Measurements from ENCODE around the gene SERPINH1.
A peak's percentile ranks its signal among the peaks of the same experiment; 100 is the strongest.

The SERPINH1 gene

DNA sequence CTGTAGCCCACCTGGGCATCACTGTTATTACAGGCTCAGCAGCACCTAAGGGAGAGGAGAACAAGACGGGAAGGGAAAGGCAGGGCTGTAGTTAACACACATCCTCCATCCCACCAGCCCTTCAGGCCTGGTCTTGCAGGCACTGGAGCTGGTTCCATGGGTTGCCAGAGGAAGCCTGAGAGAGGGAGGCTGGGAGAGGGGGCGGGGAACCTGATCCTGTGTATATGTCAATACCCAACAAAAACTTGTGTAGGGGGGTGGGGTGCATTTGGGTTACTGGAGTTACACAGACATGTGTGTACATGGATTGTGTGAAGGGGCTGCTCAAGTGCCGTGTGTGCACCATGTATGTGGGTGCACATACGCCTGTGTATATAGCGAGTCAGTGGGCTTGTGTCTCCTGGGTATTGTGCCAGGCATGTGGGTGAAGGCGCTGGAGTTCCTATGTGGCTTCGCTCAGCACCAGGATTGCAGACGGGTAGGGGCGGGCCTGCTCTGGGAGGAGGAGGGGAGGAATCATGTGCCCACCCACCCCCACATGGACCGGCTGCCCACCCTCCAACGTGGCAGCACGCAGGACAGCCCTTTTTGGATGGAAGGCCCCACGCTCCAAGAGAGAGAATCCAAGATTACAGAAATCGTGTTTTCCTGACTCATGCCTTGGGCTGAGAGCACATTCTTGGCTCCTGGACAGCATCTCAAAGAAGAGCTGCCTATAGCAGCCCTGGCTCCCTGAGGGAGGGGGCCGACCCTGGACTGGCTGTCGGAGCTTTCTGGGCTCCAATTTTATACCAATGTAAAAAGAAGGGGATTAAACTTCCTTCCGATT is 4.2 kb upstream of the SERPINH1 start:
- no peak for DNase-seq

DNA sequence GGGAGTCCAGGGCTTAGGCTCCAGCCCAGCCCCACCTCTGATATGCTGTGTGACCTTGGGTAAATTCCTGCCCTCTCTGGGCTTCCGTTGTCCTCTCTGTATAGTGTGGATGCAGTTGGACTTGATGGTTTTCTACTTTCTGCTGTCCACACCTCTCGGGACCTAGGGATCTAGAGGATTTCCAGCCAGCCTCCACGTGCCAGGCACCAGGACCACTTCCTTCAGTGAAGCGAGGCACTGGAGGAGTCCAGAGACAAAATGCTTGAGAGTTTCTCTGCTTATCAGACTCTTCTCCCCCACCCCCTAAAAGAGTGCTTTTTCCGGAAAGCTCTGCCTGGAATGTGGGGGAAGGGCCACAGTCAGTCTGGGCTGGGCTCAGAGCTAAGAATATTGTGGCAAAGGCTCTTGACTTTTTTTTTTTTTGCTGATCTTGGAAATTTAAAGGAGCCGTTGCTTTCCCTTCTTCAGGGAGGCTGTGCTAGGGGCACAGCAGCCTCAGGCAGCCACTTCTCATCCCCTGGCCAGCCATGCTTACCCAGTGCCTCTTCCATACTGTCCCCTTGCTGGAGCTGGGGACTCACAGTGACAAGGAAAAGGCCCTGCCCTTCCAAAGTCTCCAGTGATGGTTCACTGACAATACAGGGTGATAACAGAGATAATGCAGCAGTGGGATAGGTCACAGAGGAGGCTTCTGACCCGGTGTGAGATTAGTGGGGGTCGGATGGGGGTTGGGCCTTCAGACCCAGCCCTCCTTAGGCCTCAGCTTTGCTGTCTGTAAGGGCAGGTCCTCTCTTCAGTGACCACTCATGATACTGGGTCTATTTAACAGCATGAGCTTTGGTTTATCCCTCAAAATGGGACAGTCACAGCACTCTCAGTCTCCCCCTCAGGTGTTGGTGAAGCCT is 2.9 kb upstream of the SERPINH1 start:
- no peak for DNase-seq

DNA sequence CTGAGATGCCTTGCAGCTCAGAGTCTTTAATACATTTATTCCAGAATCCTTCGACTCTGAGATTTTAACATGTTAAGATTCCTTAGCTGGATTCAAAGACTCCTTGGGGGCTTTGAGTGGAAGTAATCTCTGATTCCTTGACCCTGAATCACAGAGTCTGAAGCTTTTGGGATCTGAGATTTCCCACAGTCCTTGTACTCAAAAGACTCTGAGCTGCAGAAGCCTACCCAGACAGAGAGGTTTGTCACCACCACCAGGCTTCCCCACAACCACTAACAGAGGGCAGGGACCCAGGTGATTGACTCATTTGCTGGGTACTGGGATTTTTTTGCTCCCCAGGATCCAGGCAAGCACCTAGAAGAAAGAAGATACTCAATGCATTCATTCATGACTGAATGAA is 1.4 kb upstream of the SERPINH1 start:
- DNase-seq = no peak

DNA sequence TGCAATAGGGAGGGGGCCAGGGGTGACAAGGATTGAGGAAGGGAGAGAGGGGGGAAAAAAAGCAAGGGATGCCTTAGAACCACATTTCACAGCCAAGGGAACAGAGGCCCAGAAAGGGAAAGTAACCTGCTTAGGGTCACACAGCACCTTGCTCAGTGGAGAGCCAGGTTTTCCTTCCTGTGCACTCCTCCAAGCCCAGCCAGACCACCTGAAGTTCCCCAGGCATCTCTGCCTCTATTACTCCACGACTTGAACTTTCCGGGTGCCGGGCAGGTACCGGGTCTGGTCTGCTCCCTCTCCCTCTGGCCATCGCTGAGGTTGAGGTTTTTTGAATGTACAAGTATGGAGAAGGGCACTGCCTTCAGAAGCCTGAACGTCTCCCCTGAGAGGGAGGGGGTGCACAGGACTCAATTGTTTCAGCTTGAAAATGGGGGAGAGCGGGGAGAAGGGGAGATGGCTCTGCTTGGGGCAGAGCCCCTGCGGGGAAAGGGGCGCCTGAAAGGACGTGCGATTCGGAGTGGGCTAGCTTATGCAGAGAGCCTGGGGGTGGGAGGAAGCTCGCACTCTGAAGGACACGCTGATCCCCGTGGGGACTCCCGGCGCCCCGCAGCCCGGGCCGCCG is 516 bp upstream of the SERPINH1 start:
- no peak for DNase-seq

DNA sequence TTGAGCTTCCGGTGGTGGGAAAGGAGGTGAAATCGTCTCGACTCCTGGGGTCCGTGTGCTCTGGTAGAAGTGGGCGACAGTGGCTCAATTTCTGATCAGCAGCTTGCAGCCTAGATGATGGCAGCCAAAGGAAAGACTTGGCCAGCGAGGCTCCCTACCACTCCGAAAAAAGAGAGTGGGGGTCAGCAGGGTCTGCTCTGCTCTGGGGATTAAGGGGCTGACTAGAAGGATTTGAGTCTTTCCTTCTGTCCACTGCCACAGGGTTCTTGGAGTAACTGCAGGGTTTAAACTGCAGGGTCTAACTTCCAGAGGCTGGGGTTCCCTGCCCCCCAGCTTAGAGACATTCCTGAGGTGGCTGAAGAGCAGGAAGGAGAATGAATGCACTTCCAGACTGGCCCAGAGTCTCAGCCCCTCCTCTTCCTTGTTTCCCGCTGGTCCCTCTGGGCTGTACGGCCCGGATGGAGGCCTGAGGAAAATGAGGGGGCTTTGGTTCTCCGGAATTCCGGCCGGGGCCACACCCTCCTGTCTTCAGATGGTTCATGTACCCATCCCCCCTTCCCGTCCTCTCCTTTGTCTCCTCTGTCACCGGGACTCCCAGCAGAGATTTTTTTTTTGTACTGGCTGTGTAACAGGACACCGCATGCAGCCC is 907 bp downstream of the SERPINH1 start:
- DNase-seq = no peak

DNA sequence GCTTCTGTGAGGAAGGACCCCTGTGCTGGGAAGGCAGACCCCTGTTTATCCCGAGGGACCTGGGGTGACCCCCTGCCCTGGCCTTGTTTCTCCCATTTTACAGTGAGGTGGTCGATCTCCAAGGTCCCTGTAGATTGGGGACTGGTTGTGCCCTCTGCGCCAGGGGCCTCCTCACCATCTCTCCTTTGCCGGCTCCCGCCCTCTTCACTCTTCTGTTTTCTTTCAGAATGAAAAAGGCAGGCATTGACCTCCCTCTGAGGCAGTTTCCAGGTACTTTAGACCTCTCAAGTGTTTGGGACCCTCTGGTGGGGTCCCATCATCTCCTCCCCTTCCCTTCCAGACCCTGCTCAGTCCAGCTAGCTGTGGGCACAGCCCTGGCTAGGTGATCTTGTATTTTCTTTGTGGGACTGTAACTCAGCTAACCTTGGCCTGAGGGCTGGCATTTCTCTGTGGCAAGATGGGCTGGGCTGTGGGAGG is 1.5 kb downstream of the SERPINH1 start:
- DNase-seq = no peak

DNA sequence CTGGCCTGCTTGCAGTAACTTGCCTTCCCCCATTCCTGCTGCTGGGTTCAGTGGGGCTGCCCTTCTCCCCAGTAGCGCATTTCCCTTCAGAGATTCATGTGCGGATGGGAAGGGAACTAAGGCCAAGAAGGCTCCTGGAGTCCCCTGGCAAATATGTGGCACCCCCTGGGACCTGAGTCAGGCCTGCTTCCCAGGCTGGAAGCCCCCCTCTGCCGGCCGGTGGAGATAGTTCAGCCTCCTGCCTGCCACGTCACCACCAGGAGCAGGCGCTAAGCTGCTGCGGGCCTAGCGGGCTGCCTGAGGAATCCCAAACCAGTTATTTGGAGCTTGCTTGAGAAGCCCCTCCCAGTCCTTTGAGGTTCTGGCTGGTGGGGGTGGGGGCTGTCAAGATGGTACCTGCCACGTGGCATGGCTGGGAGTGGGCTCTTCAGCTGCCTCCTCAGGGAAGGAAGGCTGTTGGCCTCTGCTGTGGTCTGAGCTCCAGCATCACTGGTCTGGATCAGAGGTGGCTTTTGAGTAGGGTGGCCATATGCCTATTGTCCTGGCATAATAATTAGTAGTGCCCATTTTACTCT is 2.0 kb downstream of the SERPINH1 start:
- DNase-seq = no peak

DNA sequence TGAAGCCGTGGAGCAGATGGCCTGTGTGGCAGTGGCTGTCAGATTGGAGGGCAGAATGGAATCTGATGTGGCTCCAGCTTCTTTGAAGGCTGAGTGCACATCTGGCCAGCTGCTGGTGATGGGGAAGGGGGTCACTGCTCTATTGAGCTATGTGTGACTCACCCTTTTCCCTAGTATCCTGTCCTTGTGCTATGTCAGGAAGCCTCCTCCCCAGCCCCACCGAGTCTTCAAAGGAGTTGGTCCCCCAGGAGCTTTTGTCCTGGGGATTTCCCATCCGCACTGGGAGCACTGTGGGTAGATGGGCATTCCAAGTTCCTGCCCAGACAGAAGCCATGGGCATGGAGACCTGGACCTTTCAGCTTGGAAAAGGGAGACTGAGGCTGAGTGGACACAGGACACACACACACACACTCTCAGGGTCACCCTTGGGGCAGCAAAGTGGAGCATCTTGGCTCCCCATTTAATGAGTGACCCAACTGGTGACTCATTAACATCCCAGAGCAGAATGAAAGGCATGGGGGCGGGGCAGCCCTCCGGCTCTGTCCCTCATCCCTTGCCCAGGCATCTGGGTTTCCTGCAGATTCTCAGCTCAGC is 3.3 kb downstream of the SERPINH1 start:
- DNase-seq = no peak

DNA sequence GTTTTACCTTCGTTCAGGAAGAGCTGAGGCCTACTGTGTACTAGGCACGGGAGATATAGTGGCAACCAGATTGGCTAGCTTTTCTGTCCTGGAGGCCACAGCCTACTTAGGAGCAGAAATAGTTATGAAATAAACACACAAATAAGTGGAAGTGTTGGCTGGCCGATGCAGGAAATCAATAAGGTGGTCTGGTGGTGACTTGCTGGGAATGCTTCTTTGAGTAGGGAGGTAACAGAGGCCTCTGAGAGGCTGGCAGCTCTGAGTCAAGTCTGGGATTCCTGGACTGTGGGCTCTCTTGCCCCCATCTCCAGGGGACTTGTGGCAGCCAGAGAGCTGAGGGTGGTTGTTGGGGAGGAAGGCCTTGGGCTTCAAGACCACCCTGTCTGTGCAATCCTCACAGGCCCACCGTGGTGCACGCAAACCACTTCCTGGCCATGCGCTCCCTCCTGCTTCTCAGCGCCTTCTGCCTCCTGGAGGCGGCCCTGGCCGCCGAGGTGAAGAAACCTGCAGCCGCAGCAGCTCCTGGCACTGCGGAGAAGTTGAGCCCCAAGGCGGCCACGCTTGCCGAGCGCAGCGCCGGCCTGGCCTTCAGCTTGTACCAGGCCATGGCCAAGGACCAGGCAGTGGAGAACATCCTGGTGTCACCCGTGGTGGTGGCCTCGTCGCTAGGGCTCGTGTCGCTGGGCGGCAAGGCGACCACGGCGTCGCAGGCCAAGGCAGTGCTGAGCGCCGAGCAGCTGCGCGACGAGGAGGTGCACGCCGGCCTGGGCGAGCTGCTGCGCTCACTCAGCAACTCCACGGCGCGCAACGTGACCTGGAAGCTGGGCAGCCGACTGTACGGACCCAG is 4.1 kb downstream of the SERPINH1 start:
- no peak for DNase-seq

DNA sequence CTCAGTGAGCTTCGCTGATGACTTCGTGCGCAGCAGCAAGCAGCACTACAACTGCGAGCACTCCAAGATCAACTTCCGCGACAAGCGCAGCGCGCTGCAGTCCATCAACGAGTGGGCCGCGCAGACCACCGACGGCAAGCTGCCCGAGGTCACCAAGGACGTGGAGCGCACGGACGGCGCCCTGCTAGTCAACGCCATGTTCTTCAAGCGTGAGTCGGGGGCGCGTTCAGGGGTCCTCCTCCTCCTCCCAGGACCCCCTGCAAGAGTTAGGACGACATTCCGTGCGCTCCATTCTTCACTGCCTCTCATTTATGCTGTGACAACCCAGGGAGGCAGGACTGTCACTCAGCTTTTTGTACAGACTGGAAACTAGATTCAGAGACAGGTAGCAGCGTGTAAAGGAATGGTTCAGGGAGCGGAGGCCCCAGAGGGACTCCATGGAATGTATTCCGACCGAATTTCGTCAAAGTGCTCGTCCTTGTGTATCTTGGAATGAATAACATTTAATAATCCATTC is 4.8 kb downstream of the SERPINH1 start:
- no peak for DNase-seq

DNA sequence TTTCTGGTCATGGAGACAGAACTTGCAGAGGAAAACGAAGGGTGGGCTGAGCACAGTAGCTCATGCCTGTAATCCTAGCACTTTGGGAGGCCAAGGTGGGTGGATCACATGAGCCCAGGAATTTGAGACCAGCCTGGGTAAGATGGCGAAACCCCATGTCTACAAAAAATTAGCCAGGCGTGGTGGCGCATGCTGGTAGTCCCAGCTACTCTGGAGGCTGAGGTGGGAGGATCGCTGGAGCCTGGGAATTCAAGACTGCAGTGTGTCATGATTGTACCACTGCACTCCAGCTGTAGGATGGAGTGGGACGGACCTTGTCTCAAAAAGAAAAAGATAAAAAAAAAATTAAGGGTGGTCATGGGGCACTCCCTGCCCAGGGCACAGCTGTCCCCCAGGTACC is 5.9 kb downstream of the SERPINH1 start:
- DNase-seq = no peak

DNA sequence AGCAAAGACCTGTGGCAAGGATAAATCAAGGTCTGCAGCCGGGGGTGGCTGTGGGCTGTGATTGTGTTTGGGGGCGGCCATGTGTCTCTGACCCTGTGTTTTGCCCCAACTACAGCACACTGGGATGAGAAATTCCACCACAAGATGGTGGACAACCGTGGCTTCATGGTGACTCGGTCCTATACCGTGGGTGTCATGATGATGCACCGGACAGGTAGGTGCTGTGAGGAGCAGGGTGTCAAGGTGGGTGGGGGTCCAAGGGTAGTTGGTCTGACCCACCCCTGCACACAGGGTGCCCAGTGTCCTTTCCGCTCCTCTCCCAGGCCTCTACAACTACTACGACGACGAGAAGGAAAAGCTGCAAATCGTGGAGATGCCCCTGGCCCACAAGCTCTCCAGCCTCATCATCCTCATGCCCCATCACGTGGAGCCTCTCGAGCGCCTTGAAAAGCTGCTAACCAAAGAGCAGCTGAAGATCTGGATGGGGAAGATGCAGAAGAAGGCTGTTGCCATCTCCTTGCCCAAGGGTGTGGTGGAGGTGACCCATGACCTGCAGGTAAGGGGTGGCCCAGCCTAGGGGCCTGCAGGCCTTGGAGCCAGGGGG is 6.7 kb downstream of the SERPINH1 start:
- no peak for DNase-seq

DNA sequence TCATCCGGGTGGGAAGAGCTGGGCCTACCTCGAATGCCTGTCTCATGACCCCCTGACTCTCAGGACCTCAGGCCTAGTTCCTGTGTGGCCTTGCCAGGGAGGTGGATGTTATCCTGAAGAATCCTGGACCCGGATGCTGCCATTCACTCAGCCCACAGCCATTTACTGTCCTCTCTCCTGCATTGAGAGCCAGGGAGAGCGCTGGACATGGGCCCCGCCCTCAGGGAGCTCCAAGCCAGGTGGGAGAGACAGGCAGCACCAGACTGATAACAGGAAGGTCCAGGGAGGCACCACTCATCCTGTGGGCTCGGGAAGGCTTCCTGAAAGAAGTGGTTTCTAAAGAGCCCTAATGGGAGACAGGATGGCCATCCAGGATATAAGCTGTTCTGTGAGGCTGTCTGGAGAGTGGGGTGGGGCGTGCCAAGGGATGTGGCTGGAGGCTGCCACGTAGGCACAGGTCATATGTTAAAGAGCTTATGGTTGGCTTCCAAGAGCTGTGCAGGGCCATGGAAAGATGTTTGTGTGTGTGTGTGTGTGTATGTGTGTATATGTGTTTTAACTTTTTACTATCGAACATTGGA is 8.6 kb downstream of the SERPINH1 start:
- DNase-seq = no peak

DNA sequence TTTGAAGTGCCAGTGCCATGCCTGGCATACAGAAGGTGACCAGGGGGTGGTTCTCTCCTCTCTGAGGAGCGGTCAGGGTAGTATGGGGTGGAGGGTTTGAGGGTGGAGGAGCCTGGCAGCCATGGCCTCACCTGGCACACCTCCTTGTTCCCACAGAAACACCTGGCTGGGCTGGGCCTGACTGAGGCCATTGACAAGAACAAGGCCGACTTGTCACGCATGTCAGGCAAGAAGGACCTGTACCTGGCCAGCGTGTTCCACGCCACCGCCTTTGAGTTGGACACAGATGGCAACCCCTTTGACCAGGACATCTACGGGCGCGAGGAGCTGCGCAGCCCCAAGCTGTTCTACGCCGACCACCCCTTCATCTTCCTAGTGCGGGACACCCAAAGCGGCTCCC is 9.6 kb downstream of the SERPINH1 start:
- no peak for DNase-seq

DNA sequence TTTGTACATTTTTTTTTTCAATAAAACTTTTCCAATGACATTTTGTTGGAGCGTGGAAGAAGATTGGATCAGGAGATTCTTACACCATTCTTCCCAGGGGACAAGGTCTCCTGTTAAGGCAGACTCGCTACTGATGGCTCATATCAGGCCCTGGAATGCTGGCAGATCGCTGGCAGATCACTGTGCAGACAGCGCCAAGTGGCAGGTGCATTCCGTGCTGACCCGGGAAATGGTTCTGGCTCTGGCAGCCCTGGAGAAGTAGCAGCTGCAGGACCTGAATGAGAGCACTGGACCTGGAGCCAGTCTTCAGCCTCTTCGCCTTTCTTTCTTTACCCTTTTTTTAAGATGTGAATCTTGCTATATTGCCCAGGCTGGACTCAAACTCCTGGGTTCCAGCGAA is 10.7 kb downstream of the SERPINH1 start:
- no peak for DNase-seq

DNA sequence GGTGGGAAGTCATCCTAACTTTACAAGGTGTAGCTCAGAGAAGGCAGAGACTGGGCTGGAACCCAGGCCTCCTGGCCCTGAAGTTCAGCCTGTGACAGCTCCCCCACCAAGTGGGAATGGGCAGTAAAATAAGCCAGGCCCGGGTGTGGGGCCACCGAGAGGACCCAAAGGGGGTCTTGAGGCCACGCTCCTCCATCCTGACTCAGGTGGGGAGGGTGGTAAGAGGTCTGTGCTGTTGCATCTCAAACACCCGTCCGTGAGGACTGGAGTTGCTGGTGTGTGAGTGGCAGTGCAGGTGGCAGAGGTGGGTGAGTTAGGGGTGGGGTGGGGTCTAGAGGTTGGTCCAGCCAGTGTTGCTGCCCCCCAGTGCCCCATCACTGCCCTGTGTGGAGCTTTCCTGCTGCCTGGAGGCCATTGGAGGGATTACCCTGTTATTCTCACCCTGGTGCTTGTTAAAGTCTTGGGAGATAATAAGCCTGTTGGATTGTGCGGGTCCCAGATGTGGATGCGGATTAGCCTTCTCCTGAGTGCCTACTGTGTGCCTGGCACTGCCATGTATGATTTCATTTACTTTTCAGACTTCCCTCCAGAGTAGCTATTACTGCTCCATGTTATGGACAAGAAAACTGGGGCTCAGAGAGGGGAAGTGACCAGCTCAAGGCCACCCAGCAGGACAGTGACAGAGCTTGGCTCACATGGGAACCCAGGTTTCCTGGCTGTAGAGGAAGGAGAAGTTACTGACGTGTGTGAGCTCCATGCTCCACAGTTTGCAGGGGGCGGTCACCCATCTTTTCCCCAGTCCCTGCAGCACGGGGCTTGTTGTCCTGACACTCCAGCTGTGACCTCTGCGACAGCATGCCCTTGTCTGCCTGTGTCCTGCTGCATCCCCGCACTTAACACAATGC is 12.9 kb downstream of the SERPINH1 start:
- no peak for DNase-seq

DNA sequence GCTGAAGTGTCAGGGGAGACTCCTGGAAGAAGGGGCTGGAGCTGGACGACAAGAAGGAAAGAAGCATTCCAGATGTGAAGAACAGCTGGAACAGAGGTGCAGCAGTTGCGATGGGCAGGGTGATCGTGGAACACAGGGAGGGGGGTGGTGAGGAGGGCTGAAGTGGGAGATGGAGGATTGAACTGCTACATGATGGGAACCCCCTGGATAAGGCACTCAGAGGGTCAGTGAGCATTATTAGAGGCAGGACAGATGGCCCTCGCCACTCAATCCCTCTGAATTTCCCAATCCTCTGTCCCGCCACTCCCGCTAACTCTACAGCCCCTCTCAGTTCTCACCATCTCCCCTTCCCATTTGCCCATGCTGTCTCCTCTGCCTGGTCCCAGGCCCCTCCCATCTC is 14.0 kb downstream of the SERPINH1 start:
- no peak for DNase-seq

DNA sequence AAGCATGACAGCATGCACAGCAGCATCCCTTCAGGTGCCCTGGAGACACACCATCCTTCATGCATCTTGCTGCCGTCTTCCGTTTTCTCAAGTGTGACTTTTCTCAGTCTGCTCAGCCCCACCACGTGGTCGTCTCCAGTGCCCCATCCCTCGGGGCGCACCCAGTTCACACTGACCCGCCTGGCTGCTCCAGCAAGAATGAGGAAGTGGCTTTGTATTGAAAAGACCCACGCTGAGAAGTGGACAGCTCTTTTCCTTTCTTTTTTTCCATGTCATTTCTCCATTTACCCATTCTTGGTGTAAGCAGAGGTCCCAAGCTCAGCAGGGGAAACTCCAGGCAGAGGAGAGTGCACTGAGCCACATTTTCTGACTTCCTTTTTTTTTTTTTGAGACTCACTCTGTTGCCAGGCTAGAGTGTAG is 14.5 kb downstream of the SERPINH1 start:
- DNase-seq = peak; percentile 15 to 72

DNA sequence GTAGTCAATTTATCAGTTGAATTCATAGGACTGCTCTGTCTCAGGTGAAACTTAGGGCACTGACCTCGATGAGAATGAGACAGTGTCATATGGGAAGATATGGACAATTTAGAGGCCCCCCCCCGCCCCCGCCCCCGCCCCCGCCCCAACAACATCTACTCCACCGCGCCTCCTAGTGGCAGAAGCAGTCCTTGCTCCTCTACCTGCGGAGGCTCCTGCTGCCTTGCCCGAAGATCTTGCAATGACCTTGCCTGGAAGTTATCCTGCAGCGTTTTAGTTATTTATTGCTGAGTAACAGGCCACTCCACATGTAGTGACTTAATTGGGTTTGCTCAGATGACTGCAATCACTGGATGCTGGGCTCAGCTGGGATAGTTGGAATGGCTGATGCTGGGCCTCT is 15.2 kb downstream of the SERPINH1 start:
- peak; percentile 33 to 51 for DNase-seq

All from CD4-positive, alpha-beta T cell treated with Interleukin-1 beta for 1 hour (primary cell).